Type B pancreatic cell (in vitro differentiated cells): Measurements from ENCODE around the gene CMSS1. TPM values are rescaled to one million over a fixed set of nuclear protein-coding genes. Genes with fewer than 3 reads are reported as not detected.

Experiments
- DNase-seq: peaks from one replicate; pipeline ENCODE4 v3.0.0; 2021; ENCODE audit warnings: mixed read lengths; ENCODE audit not compliant: unreplicated experiment; ENCODE audit errors: extremely low spot score
- H3K27ac Mint-ChIP-seq: 2 replicates; pipeline ENCODE4 v1.8.0; 2021; ENCODE audit warnings: mild to moderate bottlenecking, mixed read lengths
- H3K27me3 Mint-ChIP-seq: 2 replicates; pipeline ENCODE4 v1.8.0; 2021; ENCODE audit warnings: mixed read lengths
- H3K36me3 Mint-ChIP-seq: 2 replicates; pipeline ENCODE4 v1.8.0; 2021; ENCODE audit warnings: mixed read lengths
- H3K4me1 Mint-ChIP-seq: one replicate; pipeline ENCODE4 v1.8.0; 2021; ENCODE audit warnings: mixed read lengths; ENCODE audit not compliant: unreplicated experiment
- H3K4me3 Mint-ChIP-seq: 2 replicates; pipeline ENCODE4 v1.8.0; 2021; ENCODE audit warnings: mild to moderate bottlenecking, mixed read lengths
- H3K9me3 Mint-ChIP-seq: 2 replicates; pipeline ENCODE4 v1.8.0; 2021; ENCODE audit warnings: mixed read lengths
- total RNA-seq: library from RNA; stranded (reverse); gene quantifications from 2 replicates; pipeline ENCODE4 v1.2.1, GENCODE V29; 2021; ENCODE audit warnings: low replicate concordance
- TF ChIP-seq, protein P1 (sequence below): fragments of 200-600 bp; sonication (generic); conservative IDR thresholded peaks from 2 replicates; pipeline ENCODE4 v1.5.0; 2021; ENCODE audit warnings: antibody characterized with exemption, mild to moderate bottlenecking

The CMSS1 gene
- total RNA-seq, 1 donor from 2014 or later: 34.1 TPM

DNA sequence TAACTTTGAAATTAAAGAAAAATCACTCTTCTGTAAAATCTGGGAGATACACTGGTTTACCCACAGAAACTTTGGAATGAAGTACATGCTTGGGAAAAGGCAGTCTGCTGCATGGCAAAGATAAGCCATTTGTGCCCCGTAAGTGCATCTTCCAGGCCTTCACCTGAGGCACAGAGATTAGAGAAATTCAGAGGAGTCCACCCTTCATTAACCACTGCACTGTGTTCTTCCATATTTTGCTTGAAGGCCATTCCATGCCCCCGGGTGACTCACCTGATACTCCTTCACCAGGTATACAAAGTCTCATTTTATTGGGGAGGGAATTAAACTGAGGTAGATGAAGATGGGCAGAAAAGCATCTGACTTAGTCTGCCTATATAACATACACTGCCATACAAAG lies 53.0 kb downstream of the CMSS1 start:
- Mint-ChIP-seq H3K36me3 (peaks cover 16% of the 10 kb centered on the region), H3K9me3 (no peaks in the 10 kb centered on the region), H3K4me1 (peaks cover 49% of the 10 kb centered on the region), H3K27me3 (no peaks in the 10 kb centered on the region), H3K27ac (peak overlapping the region; percentile 37), H3K4me3 (peak overlapping the region; percentile 44)
- TF ChIP-seq, protein P1, sequence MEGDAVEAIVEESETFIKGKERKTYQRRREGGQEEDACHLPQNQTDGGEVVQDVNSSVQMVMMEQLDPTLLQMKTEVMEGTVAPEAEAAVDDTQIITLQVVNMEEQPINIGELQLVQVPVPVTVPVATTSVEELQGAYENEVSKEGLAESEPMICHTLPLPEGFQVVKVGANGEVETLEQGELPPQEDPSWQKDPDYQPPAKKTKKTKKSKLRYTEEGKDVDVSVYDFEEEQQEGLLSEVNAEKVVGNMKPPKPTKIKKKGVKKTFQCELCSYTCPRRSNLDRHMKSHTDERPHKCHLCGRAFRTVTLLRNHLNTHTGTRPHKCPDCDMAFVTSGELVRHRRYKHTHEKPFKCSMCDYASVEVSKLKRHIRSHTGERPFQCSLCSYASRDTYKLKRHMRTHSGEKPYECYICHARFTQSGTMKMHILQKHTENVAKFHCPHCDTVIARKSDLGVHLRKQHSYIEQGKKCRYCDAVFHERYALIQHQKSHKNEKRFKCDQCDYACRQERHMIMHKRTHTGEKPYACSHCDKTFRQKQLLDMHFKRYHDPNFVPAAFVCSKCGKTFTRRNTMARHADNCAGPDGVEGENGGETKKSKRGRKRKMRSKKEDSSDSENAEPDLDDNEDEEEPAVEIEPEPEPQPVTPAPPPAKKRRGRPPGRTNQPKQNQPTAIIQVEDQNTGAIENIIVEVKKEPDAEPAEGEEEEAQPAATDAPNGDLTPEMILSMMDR: no peak
- DNase-seq: no peak

DNA sequence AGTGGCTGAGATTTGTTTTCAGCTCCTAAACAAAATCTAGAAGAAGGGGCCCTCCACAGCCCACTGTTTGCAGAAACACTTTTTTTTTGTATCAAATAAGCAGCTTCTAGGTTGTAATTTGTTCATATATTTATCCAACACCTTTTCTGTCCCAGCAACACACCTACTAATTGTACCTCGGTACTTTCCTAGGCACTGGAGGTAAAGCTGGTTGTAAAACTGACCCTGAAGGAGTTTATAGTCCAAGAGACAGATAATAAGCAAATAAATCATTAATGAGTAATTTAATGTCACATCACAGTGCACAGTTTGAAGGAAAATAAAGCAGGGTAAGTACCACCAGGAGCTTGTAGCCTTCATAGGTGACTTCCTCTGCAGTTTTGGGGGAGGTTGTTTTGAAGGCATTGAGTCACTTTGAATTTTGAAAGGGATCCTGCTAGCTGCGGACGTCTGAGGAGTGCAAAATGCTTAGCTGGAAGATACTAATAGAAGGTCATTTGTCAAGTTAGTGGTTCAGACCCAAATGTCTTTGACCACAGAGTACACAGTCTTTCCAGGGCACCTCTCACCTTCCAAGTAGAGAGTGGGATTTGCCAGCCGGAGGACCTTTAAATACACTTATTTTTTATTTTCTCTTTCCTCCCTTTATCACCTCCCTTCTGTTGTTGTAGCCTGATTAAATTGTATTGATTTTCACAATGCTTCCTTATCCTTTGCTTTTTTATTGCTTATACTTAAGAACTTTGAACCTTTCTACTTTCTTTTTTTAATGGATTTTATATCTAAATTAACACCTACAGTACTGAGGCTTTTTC lies 53.8 kb downstream of the CMSS1 start:
- Mint-ChIP-seq H3K4me3 (peak overlapping the region; percentile 74), H3K27ac (peak overlapping the region; percentile 61)

DNA sequence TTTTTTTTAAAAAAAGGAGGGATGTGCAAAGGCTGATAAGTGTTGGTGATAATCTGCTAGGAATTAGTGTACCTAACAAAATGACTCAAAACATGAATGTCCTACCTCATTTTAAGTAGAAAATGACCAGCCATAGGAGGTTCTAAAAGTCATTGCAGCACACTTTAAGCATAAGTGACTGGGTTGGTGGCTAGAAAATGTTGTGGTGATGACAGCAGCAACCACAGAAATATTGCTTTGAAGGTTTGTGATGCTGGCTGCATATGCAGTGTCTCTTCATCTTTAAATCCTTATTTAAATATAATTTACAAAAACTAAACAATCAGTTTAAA lies 55.2 kb downstream of the CMSS1 start:
- peaks cover 42% of the 10 kb centered on the region for H3K4me1 Mint-ChIP-seq
- H3K27me3 Mint-ChIP-seq: no peaks in the 10 kb centered on the region

More for the DNA sequence above, 53.8 kb downstream of the CMSS1 start:
- TF ChIP-seq, protein P1: no peak
- DNase-seq: no peak
- peaks cover 46% of the 10 kb centered on the region for H3K4me1 Mint-ChIP-seq
- H3K36me3 Mint-ChIP-seq: peaks cover 16% of the 10 kb centered on the region
- no peaks in the 10 kb centered on the region for H3K27me3 Mint-ChIP-seq
- H3K9me3 Mint-ChIP-seq: no peaks in the 10 kb centered on the region

DNA sequence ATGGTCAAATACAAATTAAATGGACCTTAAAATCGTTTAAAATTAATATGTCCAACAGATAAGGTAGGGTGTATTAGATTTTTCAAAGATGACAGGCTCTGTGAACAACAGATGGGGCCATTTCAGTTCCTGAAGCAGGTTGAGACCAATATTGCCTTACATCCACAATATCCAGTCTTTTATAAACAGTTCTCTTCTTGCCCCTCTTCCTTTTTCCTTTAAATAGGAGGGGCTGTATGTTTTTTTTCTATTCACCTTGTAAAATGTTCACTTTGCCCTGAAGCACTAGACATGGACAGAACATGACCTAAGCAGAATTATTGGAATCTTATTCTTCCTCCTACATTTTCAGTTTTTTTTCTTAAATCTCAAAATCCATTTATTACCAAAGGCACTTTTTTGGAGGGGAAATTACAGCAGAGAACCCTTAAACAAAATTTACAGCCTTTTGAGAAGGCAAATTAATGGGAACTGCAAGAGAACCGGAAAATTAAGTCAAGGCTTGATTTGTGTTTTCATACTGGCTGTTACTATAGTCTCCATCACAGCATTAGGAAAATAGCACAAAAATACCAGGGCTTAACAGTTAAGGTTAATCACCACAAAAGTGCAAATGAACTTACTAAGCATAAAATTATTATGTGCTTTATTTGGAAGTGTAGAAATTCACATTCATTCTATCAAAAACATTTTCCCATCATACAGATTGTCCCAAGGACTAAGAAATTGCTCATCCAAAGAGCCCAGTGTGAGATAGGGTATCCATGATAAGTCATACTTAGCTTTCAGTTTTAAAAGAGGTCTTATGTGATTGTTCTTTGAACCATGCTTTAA lies 55.8 kb downstream of the CMSS1 start:
- TF ChIP-seq, protein P1: no peak
- Mint-ChIP-seq H3K27me3 (no peaks in the 10 kb centered on the region), H3K36me3 (peaks cover 13% of the 10 kb centered on the region), H3K27ac (peak overlapping the region; percentile 41), H3K4me3 (peak overlapping the region; percentile 89), H3K9me3 (no peaks in the 10 kb centered on the region), H3K4me1 (peaks cover 42% of the 10 kb centered on the region)
- DNase-seq: no peak

More for the DNA sequence above, 55.2 kb downstream of the CMSS1 start:
- Mint-ChIP-seq H3K36me3 (peaks cover 13% of the 10 kb centered on the region), H3K9me3 (no peaks in the 10 kb centered on the region), H3K4me3 (peak overlapping the region; percentile 79), H3K27ac (peak overlapping the region; percentile 61)
- TF ChIP-seq, protein P1: no peak
- no peak for DNase-seq

DNA sequence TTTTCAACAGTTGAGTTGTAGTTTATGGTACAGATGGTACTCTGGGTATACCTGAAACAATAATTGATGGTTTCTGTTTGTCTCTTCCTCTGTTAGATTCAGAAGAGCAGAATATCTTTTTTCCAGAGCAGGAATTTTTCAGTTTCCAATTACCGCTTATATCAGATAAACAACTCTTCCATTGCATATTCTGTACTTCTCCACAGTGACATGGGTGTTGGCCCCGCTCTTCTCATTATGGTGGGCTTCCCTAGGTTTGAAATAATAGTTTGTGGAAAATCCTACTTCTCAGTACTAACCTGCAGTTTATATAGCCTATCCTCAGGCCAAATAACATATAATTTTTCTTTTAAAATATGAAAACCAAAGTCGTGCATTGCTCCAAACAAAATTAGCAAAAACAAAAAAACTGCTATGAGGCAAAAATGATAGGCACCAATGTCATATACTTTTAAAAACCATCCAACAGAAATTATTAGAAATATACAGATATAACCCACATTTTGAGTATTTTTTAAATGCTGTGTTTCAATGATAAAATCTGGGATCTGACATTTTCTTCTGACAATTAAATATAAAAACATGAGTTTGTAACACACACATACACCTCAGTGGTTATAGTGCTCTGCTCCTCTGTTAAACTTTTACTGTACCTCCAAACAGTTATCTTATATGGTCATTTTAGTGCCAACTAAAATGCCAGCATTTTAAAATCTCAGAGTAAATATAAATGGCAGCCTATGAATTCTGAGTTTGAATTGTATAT lies 56.8 kb downstream of the CMSS1 start:
- TF ChIP-seq, protein P1: no peak
- H3K36me3 Mint-ChIP-seq: peaks cover 8% of the 10 kb centered on the region
- no peak overlapping the region for H3K27ac Mint-ChIP-seq
- H3K4me1 Mint-ChIP-seq: peaks cover 42% of the 10 kb centered on the region
- H3K9me3 Mint-ChIP-seq: no peaks in the 10 kb centered on the region
- H3K27me3 Mint-ChIP-seq: no peaks in the 10 kb centered on the region
- H3K4me3 Mint-ChIP-seq: peak overlapping the region; percentile 89
- DNase-seq: no peak
